HG03378 (cell line): ENCODE results near the gene PGK1.
A peak's percentile ranks its signal among the peaks of the same experiment; 100 is the strongest.
"Not testable (repeated sequence)": the region's sequence is repeated elsewhere in the genome, so short reads cannot be mapped to it uniquely, and the experiment has no call there.

Source experiments
- ATAC-seq: cut with Tn5 transposase; IDR thresholded peaks from one replicate; pipeline ENCODE4 v1.9.1; 2021; ENCODE audit warnings: mild to moderate bottlenecking, moderate library complexity; ENCODE audit not compliant: unreplicated experiment

The PGK1 gene

DNA sequence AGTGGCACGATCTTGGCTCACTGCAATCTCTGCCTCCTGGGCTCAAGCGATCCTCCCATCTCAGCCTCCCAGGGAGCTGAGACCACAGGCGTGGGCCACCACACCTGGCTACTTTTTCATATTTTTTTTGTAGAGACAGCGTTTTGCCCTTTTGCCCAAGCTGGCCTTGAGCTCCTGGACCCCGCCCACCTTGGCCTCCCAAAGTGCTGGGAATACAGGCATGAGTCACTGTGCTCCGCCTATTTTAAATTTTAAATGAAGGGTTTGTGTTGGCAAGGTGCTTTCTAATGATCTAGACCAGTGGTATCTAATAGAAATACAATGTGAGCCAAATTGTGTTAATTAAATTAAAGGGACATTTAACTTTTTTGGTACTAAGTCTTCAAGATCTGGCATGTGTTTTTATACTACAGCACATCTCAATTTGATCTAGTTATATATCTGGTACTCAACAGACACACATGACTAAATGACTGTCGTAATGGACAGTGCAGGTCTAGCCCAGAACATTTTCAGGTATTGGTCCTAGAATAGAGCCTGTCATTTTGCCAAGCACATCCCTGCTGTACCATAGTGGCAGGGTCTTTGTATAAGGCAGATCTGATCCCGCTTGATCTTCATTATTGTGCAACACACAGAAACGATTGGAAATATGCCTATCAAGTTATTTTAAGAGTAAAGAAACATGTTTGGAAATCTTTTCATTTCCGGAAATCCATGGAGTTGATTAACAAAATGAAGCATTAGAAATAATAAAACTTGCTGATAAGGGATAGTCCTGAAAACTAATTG lies 7.3 kb downstream of the PGK1 start:
- no peak for ATAC-seq

DNA sequence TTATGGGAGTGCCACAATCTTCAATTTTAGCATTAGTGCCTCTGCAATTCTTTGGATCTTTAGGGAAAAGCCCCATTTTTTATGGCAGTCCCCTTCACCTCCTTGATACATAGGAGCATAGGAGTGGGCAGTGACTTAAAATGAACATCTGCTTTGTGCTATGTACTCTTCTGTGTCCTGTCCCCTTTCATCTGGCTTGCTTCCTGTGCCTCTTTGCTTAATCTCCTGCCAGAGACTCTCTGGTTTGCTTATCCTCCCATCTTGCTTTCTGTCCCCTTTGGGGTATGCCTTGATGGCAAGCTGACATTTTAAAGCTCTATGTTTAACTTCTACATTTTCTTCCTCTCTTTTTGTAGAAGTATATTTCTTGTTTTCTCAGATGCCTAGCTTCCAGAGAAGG lies 12.3 kb downstream of the PGK1 start:
- ATAC-seq: no peak

DNA sequence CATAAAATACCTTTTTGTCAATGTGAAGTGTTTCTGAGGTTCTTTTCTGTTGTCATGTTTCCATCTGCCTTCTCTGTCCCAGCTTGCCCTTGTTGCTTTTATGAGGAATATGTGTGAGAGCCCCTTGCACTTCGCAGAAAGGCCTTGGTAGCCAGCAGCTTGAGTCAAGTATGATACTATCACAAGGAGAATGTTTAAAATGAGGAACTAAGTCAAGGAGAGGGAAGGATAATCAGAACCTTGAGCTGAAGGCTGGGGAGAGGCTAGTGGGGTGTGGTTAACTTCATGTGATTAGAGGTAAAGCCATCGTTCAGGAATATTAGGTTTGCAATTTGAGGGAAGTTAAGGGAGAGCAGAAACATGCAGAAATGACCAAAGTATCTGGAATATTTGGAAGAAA lies 12.7 kb downstream of the PGK1 start:
- no peak for ATAC-seq

DNA sequence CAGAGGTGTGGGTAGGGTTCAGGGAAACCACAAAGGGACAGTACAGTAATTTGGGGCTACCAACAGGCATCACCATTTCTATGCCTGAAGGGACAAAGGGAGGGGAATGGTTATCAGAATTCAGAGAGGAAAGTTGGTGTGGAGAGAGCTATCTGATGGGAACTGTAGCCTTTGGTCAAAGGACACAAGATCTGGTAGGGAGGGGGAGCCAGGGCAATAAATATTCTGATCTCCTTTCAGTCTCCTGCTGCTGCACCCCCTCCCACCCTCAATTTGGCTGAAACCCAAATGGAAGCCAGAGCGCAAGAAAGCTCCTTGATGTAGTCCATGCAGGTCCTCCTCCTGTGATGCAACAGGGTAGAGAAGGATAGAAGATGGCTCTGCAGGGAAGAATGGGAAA lies 14.6 kb downstream of the PGK1 start:
- no peak for ATAC-seq

DNA sequence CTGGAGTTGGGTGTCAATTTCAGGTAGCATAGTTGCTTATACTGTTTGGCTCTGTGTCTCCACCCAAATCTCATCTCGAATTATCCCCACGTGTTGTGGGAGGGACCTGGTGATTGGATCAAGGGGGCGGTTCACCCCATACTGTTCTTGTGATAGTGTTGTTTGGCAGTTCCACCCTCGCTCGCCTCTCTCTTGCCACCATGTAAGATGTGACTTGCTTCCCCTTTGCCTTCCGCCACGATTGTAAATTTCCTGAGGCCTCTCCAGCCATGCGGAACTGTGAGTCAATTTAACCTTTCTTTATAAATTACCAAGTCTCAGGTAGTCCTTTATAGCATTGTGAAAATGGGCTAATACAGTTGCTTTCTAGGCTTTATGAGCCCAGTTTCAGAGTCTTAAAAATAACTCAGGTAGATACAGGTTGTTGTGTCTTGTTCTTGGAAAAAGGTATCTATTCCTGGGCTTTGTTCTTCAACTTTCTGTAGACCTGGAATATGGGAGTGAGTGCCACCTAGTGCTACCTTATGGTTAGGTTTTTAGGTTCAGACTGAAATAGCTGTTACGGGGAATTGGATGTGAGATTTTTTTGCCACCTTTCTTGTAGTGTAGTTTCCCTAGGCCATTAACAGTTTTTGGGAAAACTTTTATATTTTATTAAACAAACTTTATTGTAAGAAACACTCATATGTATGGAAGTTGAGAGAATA lies 15.6 kb downstream of the PGK1 start:
- ATAC-seq: no peak

DNA sequence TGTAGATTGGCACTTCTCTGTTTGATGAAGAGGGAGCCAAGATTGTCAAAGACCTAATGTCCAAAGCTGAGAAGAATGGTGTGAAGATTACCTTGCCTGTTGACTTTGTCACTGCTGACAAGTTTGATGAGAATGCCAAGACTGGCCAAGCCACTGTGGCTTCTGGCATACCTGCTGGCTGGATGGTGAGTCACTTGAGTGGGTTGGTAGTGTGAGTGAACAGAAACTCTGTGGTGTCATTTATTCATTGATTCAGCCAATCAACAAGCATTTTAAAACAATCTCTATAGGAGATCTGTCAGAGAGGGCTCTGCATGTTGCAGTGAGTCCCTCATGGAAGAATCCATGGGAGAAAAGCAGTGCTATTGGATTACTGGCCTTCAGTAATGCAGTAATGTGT lies 19.1 kb downstream of the PGK1 start:
- no peak for ATAC-seq

DNA sequence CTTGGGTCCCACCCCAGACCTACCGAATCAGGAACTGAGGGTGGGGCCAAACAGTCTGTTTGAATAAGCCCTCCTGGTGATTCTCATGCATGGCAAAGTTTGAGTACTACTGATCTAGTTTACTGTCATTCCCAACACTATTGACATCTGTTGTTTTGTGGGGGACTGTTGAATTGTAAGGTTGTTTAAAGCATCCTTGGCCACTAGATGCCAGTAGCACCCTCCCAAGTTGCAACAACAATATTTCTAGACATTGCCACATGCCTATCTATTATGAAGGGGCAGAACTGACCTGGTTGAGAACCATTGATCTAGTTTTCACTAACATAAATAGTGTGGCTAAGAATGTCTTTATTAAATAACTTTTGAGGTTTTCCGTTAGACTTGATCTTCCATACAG lies 20.3 kb downstream of the PGK1 start:
- no peak for ATAC-seq

DNA sequence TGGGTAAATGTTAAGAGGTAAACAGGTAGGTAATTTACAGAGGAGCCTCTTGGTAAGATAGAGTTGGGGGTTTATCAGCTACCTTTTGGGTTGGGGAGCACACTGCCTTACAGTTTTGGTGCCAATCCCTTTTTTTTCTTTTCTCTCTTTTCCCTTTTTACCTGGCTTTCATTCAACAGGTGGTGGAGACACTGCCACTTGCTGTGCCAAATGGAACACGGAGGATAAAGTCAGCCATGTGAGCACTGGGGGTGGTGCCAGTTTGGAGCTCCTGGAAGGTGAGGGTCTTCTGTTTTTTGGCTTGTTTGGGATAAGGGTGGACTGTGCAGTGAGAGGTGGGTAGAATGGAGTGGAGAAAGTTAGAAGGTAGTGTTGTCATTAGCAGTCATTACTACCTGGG lies 21.1 kb downstream of the PGK1 start:
- no peak for ATAC-seq

DNA sequence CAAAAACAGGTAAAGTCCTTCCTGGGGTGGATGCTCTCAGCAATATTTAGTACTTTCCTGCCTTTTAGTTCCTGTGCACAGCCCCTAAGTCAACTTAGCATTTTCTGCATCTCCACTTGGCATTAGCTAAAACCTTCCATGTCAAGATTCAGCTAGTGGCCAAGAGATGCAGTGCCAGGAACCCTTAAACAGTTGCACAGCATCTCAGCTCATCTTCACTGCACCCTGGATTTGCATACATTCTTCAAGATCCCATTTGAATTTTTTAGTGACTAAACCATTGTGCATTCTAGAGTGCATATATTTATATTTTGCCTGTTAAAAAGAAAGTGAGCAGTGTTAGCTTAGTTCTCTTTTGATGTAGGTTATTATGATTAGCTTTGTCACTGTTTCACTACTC lies 21.7 kb downstream of the PGK1 start:
- ATAC-seq: not testable (repeated sequence)

DNA sequence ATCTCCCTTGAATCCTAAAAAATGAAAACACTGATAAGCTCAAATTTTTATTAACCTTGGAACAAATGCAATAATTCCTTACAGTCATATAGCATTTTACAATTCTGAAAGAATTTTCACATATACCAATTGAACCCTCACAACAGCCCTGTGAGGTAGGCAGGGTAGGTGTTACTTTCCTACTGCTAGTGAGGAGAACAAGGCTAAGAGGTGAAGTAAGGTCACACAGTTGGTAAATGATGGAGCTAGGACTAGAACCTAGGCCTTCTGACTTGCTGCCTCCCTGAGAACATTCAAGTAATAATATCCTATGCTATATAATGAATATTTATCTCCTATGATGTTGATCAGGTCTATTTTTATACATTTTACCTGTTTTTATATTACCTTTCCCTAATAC lies 25.7 kb downstream of the PGK1 start:
- ATAC-seq: no peak

DNA sequence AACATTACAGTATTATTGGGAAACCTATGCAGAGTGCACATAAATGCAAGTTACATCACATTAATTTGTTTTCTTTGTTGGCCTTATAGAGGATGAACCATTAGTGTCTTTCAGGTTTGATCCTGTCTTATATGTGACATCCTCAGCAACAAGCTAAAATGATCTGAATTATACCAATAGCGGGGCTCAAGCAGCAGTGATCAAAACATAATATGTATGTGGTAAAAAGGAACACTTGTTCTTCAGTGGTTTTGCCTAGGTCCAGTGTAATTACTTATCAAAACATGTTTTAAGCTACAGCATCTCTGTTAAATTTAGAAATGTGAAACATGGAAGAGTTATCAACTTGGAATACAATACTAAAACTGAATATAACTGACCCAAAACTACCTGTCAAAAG lies 26.3 kb downstream of the PGK1 start:
- no peak for ATAC-seq

DNA sequence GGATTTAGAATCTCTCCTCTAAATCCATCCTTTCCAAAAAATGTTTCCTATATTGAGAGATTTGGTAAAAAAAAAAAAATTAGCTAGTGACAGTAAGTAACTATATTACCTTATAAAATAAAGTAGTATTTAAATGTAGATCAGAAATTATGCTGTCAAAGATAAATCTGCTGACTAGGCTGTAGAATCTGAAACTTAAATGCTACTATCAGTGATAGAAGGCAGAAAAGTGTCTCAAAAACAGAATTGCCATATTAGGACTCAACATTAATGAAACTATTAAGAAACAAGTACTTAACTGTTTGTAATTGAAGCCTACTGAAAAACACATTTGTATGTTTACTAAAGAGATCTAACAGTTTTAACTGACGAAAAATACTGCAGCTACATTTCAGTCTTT lies 27.1 kb downstream of the PGK1 start:
- no peak for ATAC-seq

DNA sequence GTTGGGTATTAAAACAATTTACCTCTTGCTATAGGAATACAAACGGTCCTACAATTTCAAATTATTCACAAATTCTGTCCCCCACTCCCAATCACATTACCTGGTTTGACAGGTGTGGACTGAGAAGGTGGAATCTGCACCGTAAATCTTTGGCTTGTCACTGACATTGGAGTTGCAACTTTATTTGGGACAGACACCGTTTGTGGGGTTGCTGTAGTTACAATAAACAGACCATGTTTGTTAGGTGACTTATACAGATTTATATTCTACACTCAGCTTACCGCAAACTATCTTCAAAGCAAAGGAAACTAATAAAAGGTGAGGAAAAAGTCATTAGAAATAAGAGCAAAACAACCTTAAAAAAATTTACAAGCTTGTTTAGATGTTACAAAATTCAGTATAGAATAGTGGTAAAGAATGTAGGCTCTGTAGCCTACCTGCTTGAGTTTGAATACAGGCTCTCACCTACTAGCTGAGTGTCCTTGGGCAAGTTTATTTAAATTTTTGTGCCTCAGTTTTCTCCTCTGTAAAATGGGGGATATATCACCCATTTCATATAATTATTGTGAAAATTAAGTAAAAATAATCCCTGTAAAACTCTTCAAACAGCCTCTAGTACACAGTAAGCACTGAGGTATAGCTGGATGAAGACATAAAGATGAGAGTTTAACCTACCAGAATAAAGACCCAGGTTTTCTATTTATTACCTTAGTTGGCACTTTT lies 29.4 kb downstream of the PGK1 start:
- no peak for ATAC-seq

DNA sequence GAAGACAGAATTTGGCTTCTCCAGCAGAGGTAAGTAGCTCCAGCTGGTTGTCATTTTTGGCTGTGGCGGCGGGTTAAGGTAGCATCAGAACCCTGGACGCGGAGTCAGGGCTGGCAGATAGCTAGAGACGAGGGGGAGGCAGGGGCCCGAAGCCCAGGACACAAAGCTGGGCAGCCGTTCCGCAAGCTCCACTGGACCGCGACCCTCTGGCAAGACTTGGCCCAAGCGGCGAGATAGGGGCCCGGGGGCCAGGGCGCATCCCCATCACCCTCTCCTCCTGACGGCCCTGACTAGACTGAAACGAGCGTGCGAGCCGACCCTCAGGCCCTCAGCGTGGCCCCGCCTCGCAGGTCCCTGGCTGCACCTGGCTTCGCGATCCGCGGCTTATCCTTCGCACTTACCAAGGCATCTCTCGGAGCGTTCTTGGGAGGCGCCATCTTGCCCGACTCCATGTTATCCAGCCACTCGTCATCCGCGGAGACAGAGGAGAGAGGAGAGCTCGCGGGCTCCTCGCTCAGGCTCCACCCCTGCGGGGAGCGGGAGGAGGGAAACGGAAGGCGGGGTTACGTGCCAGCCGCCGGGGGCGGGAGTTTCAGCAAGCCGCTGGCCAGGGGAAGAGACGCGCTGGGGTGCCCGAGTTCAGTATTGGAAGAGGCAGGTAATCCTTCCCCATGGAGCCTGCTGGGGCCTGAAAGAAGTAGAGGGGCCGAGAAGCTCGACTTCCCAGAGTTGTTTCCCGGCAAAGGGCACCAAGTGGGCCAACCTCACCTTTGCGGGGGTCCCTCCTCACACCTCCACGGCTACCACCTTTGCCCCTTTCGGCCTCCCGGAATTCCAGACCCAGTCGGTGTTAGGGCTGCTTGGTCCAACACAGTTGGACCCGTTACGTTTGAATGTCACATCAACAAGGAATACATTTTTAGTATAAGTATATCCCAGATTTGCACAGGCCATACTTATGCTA lies 35.4 kb downstream of the PGK1 start, which contains the start of gene TAF9B:
Gene TAF9B, minus strand, starts transcription at position 491 of the 964 bp plus-strand sequence. Its CDS starts 39 bp downstream, at position 452.
- ATAC-seq: peak; percentile 89

DNA sequence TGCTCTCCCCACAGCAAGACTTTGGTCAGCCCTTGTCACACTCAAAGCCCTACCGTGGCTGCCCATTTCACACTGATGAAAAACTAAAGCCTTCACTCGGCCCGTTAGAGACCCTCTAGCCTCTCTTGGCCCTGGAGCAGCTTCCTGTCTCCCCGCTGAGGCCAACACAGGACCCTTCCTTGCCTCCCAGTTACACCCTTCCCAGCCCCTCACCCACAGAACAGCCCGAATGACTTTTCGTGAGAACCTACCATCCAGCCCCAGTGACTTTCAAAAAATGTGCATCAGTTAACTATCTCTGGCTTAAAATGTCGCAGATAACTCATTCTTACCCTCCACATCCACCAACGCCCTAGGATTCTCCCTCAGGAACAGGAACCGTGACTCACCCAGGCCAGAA lies 36.2 kb downstream of the PGK1 start:
- no peak for ATAC-seq

DNA sequence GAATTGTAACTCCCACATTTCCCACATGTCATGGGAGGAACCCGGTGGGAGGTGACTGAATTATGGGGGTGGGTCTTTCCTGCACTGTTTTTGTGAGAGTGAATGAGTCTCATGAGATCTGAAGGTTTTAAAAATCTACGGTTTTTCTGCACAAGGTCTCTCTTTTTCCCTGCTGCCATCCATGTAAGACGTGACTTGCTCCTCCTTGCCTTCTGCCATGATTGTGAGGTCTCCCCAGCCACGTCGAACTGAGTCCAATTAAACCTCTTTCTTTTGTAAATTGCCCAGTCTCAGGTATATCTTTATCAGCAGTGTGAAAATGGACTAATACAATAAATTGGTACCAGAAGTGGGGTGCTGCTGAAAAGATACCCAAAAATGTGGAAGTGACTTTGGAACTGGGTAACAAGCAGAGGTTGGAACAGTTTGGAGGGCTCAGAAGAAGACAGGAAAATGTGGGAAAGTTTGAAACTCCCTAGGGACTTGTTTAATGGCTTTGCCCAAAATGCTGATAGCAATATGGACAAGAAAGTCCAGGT lies 43.0 kb downstream of the PGK1 start:
- not testable (repeated sequence) for ATAC-seq

DNA sequence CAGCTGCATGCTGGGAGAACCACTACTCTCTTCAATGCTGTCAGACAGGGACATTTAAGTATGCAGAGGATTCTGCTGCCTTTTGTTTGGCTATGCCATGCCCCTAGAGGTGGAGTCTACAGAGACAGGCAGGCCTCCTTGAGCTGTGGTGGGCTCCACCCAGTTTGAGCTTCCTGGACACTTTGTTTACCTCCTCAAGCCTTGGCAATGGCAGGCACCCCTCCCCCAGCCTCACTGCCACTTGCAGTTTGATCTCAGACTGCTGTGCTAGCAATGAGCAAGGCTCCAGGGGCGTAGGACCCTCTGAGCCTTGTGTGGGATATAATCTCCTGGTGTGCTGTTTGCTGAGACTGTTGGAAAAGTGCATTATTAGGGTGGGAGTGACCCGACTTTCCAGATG lies 53.3 kb downstream of the PGK1 start:
- not testable (repeated sequence) for ATAC-seq

DNA sequence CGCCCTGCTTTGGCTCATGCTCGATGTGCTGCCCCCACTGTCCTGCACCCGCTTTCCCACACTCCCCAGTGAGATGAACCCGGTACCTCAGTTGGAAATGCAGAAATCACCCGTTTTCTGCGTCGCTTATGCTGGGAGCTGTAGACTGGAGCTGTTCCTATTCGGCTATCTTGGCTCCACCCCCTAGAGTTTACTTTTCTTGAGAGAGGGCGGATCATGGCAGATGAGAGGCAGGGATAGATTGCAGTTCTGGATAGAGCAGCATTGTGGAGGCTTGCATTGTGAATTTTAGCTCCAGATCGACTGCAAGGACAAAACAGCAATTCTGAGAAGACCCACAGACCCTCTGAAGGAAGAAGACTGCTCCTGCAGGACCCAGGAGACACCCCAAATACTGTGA lies 53.8 kb downstream of the PGK1 start:
- ATAC-seq: not testable (repeated sequence)

DNA sequence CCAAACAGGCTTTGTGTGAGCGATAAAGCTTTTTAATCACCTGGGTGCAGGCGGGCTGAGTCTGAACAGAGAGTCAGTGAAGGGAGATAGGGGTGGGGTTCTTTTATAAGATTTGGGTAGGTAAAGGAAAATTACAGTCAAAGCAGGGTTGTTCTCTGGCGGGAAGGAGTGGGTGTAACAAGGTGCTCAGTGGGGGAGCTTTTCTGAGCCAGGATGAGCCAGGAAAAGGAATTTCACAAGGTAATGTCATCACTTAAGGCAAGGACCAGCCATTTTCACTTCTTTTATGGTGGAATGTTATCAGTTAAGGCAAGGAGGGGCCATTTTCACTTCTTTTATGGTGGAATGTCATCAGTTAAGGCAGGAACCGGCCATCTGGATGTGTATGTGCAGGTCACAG lies 56.7 kb downstream of the PGK1 start:
- not testable (repeated sequence) for ATAC-seq

DNA sequence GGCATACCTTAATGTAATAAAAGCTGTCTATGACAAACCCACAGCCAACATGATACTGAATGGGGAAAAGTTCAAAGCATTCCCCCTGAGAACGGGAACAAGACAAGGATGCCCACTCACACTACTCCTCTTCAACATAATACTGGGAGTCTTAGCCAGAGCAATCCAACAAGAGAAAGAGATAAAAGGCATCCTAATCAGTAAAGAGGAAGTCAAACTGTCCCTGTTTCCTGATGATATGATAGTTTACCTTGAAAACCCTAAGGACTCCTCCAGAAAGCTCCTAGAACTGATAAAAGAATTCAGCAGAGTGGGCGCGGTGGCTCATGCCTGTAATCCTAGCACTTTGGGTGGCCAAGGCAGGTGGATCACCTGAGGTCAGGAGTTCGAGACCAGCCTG lies 59.1 kb downstream of the PGK1 start:
- not testable (repeated sequence) for ATAC-seq
